Measurements from ENCODE around the gene SNRPD1.

Gene SNRPD1

GRCh38 chr18:21598726-21599584, 13.2 kb upstream of the SNRPD1 start:
- TF ChIP-seq, protein P1, sequence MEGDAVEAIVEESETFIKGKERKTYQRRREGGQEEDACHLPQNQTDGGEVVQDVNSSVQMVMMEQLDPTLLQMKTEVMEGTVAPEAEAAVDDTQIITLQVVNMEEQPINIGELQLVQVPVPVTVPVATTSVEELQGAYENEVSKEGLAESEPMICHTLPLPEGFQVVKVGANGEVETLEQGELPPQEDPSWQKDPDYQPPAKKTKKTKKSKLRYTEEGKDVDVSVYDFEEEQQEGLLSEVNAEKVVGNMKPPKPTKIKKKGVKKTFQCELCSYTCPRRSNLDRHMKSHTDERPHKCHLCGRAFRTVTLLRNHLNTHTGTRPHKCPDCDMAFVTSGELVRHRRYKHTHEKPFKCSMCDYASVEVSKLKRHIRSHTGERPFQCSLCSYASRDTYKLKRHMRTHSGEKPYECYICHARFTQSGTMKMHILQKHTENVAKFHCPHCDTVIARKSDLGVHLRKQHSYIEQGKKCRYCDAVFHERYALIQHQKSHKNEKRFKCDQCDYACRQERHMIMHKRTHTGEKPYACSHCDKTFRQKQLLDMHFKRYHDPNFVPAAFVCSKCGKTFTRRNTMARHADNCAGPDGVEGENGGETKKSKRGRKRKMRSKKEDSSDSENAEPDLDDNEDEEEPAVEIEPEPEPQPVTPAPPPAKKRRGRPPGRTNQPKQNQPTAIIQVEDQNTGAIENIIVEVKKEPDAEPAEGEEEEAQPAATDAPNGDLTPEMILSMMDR (IDR thresholded peaks at IDR 0.05; ENCODE audit: borderline replicate concordance, extremely low read depth, low read length, poor library complexity, severe bottlenecking) = no peak
- TF ChIP-seq EZH2 (IDR thresholded peaks at IDR 0.05; ENCODE audit: borderline replicate concordance, low read depth, low read length, severe bottlenecking) = no peak
- DNase-seq = no peak
- H3K27ac ChIP-seq (ENCODE audit: low read length) = peak overlapping the region; percentile 75
- no peaks in the 10 kb centered on the region for H3K27me3 ChIP-seq (ENCODE audit: insufficient read depth, low read length, poor library complexity)
- ATAC-seq (ENCODE audit: insufficient read depth, low read depth) = no peak
- H3K9me3 ChIP-seq (ENCODE audit: insufficient read depth, low read length, severe bottlenecking) = peaks cover under 1% of the 10 kb centered on the region
- peak overlapping the region; percentile 70 for H3K9ac ChIP-seq (ENCODE audit: low read depth, low read length)
- H3K4me2 ChIP-seq (ENCODE audit: insufficient read depth, low read length) = peak overlapping the region; percentile 90
- peak overlapping the region; percentile 87 for H2AFZ ChIP-seq (ENCODE audit: low read depth, low read length)
- H3K4me3 ChIP-seq (ENCODE audit: low read depth in 1 of 2, low read length in 2 of 2) = peak overlapping the region; percentile 51 to 98
- peaks cover 12% of the 10 kb centered on the region; the same call in 1 of the 2 replicates for H4K20me1 ChIP-seq (ENCODE audit: insufficient read depth, low read length)
- peaks cover 3% of the 10 kb centered on the region for H3K36me3 ChIP-seq (ENCODE audit: insufficient read depth, low read length)
- H3K4me1 ChIP-seq (ENCODE audit: insufficient read depth, low read length) = peaks cover 38% of the 10 kb centered on the region
- peaks cover 63% of the 10 kb centered on the region for H3K79me2 ChIP-seq (ENCODE audit: insufficient read depth, low read length)

DNA sequence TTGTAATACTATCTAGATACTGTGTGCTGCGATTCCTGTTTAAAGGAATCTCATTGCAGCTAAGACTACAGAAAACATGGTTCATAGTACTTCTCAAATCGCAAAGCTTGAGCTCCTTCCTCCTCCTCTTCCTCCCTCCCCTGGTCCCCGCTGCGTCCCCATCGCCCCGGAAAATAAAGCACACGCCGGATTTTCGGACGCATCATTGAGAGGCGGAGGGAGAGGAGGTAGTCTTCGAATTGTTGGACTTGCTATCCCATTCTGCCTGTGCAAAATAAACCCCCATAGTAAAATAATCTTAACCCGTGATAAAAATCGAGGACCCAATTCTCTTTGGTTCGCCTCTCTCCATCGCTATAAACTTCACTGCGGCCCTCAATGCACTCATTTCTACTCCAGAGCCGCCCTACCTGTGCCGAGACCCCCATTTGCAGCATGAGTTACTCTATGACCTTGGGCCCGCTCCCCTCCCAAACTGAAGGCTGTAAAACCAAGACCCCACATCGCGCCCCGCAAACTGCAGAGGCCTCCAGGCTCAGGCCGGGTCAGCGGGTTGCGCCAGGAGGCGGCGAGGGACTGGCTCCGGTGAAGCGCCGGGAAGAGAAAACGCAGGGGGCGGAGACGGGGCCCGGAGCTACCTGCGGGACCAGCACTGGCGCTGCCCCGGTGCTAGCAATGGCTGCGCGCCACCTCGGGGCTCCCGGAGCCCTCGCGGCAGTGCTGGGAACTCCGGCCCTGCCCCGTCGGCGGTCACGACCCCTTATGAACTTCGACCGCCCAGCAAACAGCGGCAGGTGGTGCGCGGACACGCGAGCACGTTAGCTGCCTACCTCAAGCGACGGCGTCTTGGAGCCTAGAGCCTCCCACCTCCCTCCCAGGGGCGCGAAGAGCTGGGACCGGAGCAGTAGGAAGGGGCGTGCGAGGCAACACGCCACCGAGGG, 12.3 kb upstream of the SNRPD1 start:
- H3K4me3 ChIP-seq (ENCODE audit: low read depth in 1 of 2, low read length in 2 of 2) = peak overlapping the region; percentile 51 to 98
- peaks cover 54% of the 10 kb centered on the region for H3K79me2 ChIP-seq (ENCODE audit: insufficient read depth, low read length)
- no peaks in the 10 kb centered on the region for H3K27me3 ChIP-seq (ENCODE audit: insufficient read depth, low read length, poor library complexity)
- peak overlapping the region; percentile 75 for H3K27ac ChIP-seq (ENCODE audit: low read length)
- peaks cover 38% of the 10 kb centered on the region for H3K4me1 ChIP-seq (ENCODE audit: insufficient read depth, low read length)
- DNase-seq = peak; percentile 22
- no peaks in the 10 kb centered on the region; the same call in none of the 2 replicates for H3K36me3 ChIP-seq (ENCODE audit: insufficient read depth, low read length)
- peak overlapping the region; percentile 90 for H3K4me2 ChIP-seq (ENCODE audit: insufficient read depth, low read length)
- H4K20me1 ChIP-seq (ENCODE audit: insufficient read depth, low read length) = peaks cover 12% of the 10 kb centered on the region; the same call in 1 of the 2 replicates
- peak overlapping the region; percentile 70 for H3K9ac ChIP-seq (ENCODE audit: low read depth, low read length)
- peak overlapping the region; percentile 87 for H2AFZ ChIP-seq (ENCODE audit: low read depth, low read length)
- ATAC-seq (ENCODE audit: insufficient read depth, low read depth) = peak; percentile 74
- H3K9me3 ChIP-seq (ENCODE audit: insufficient read depth, low read length, severe bottlenecking) = no peaks in the 10 kb centered on the region
- no peak for TF ChIP-seq EZH2 (IDR thresholded peaks at IDR 0.05; ENCODE audit: borderline replicate concordance, low read depth, low read length, severe bottlenecking)
- TF ChIP-seq, protein P1 (IDR thresholded peaks at IDR 0.05; ENCODE audit: borderline replicate concordance, extremely low read depth, low read length, poor library complexity, severe bottlenecking) = no peak

GRCh38 chr18:21600526-21601410, 11.3 kb upstream of the SNRPD1 start, which contains the start of gene ESCO1:
ESCO1 (minus strand) TSS chr18:21600704; CDS start chr18:21574843, 25,861 bp downstream.
- peak; percentile 94 for DNase-seq
- peaks cover 38% of the 10 kb centered on the region for H3K4me1 ChIP-seq (ENCODE audit: insufficient read depth, low read length)
- H2AFZ ChIP-seq (ENCODE audit: low read depth, low read length) = peak within 1 kb of the TSS; percentile 87
- H3K4me2 ChIP-seq (ENCODE audit: insufficient read depth, low read length) = peak within 1 kb of the TSS; percentile 90
- peak; percentile 85 for ATAC-seq (ENCODE audit: insufficient read depth, low read depth)
- H3K79me2 ChIP-seq (ENCODE audit: insufficient read depth, low read length) = peaks cover 46% of the 10 kb centered on the region
- TF ChIP-seq, protein P1 (IDR thresholded peaks at IDR 0.05; ENCODE audit: borderline replicate concordance, extremely low read depth, low read length, poor library complexity, severe bottlenecking) = peak; percentile 92
- TF ChIP-seq EZH2 (IDR thresholded peaks at IDR 0.05; ENCODE audit: borderline replicate concordance, low read depth, low read length, severe bottlenecking) = no peak
- peak within 1 kb of the TSS; percentile 70 for H3K9ac ChIP-seq (ENCODE audit: low read depth, low read length)
- H3K27ac ChIP-seq (ENCODE audit: low read length) = peak within 1 kb of the TSS; percentile 75
- no peaks in the 10 kb centered on the region for H3K9me3 ChIP-seq (ENCODE audit: insufficient read depth, low read length, severe bottlenecking)
- H3K36me3 ChIP-seq (ENCODE audit: insufficient read depth, low read length) = no peaks in the 10 kb centered on the region; the same call in 1 of the 2 replicates
- H4K20me1 ChIP-seq (ENCODE audit: insufficient read depth, low read length) = peaks cover 12% of the 10 kb centered on the region; the same call in 1 of the 2 replicates
- no peaks in the 10 kb centered on the region for H3K27me3 ChIP-seq (ENCODE audit: insufficient read depth, low read length, poor library complexity)
- H3K4me3 ChIP-seq (ENCODE audit: low read depth in 1 of 2, low read length in 2 of 2) = peak within 1 kb of the TSS; percentile 51 to 98
